GM12864 (cell line): ENCODE results near the gene C10orf88.

Experiments used
- DNase-seq: peaks from one replicate; pipeline ENCODE4 v3.0.0-alpha.2; 2011; ENCODE audit warnings: low read depth
- H3K4me3 ChIP-seq: 2 replicates; pipeline ENCODE4 v1.5.1; 2011; ENCODE audit warnings: mild to moderate bottlenecking, low read depth, low read length, control low read depth
- CTCF ChIP-seq: IDR thresholded peaks from 2 replicates; pipeline ENCODE4 v1.5.1; 2011; ENCODE audit warnings: low read depth, mild to moderate bottlenecking, moderate library complexity, low read length, control low read depth, inconsistent platforms; ENCODE audit errors: missing control alignments

Gene C10orf88

GRCh38 chr10:122984708-122985107 lies 30.7 kb upstream of the C10orf88 start:
- no peak overlapping the region for H3K4me3 ChIP-seq
- TF ChIP-seq CTCF: no peak
- DNase-seq: no peak

GRCh38 chr10:122983898-122984297 lies 29.9 kb upstream of the C10orf88 start:
- TF ChIP-seq CTCF: no peak
- no peak for DNase-seq
- no peak overlapping the region for H3K4me3 ChIP-seq

GRCh38 chr10:122981066-122981464 lies 27.0 kb upstream of the C10orf88 start:
- DNase-seq: no peak
- peak overlapping the region; percentile 78 for H3K4me3 ChIP-seq
- TF ChIP-seq CTCF: peak; percentile 46

GRCh38 chr10:122980209-122981065 lies 26.4 kb upstream of the C10orf88 start, which contains the start of gene PSTK:
Gene PSTK, plus strand, starts transcription at chr10:122980401. Its CDS starts 79 bp downstream, at chr10:122980480.
- H3K4me3 ChIP-seq: peak within 1 kb of the TSS; percentile 78
- TF ChIP-seq CTCF: peak; percentile 99
- peak; percentile 74 for DNase-seq

GRCh38 chr10:122974543-122975064 lies 20.6 kb upstream of the C10orf88 start:
- TF ChIP-seq CTCF: no peak
- no peak for DNase-seq
- H3K4me3 ChIP-seq: no peak overlapping the region

GRCh38 chr10:122974023-122974422 lies 20.0 kb upstream of the C10orf88 start:
- no peak for TF ChIP-seq CTCF
- no peak for DNase-seq
- H3K4me3 ChIP-seq: no peak overlapping the region

- no peak for TF ChIP-seq CTCF
These were observed 14.7 kb upstream of the C10orf88 start for GRCh38 chr10:122968698-122969097.

More at GRCh38 chr10:122968698-122969097, 14.7 kb upstream of the C10orf88 start:
- H3K4me3 ChIP-seq: no peak overlapping the region
- DNase-seq: no peak
